Lower leg skin (tissue), 4 donors: ENCODE measurements around the gene CCDC28A. TPM values are rescaled to one million over a fixed set of nuclear protein-coding genes. Genes with fewer than 3 reads are reported as not detected.

Experiments used
- DNase-seq, 2 donors: peaks; one replicate each; pipeline ENCODE4 v3.0.0-alpha.2; 2019; ENCODE audit warnings: low spot score in 2 of 2
- H3K4me3 ChIP-seq: fragments of 200-600 bp; sonication (generic); 2 replicates; pipeline ENCODE4 v1.5.1; 2017; ENCODE audit warnings: mild to moderate bottlenecking, low read depth; ENCODE audit not compliant: poor library complexity, severe bottlenecking
- POLR2A ChIP-seq, 2 donors: fragments of 450-650 bp; IDR thresholded peaks; one replicate each; pipeline ENCODE4 v1.6.1; 2016 to 2017; ENCODE audit warnings: antibody characterized with exemption in 2 of 2, mild to moderate bottlenecking in 1 of 2, moderate library complexity in 1 of 2
- WGBS, 2 donors: methylation state at CpG; one replicate each; pipeline ENCODE4 v1.1.5; 2018; 5-methylcytosine and 5-hydroxymethylcytosine counted together
- intact Hi-C: fragments of 100-400 bp; cut with DNase I; formaldehyde crosslinking; loops from one replicate; pipeline ENCODE4 v1.15.0; 2023; ENCODE audit warnings: low total_unique reads
- total RNA-seq, 4 donors: library from RNA; depleted of rRNA; stranded (reverse); fragments of >200 nt; gene quantifications; one replicate each; pipeline ENCODE4 v1.1.0, GENCODE V29; 2016
- TF ChIP-seq, protein P1 (sequence below), 3 donors: fragments of 450-650 bp; IDR thresholded peaks; one replicate each; pipeline ENCODE4 v1.5.1; 2016; ENCODE audit warnings: antibody characterized with exemption in 3 of 3, mild to moderate bottlenecking in 3 of 3, moderate library complexity in 2 of 3

The CCDC28A gene
- total RNA-seq, 4 donors from 2014 or later, result 16.5 to 23.4 (median 20.6) TPM

DNA sequence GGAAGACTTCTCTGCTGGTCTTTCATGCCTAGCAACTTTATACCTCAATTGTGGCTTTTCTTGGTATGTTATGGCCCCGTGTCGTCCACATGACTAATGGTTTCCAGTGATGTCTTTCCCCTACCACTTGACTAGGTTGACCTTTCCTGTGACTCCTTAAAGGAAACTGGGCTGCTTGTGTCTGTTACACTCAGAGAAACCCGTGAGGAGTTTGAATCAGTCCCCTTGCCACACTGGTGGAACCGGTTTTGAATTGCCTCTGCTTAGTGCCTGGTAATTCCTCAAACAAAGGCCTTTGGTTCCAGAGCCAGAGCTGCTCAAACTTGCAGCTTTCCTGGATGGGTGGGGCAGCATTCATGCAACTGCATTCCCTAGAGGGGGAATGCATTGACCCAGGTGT is 44.2 kb downstream of the CCDC28A start:
- intact Hi-C loops, result loop anchor here (10.0 kb wide), 1 partner anchor 537 kb away; no protein-coding TSS in a partner anchor
- TF ChIP-seq, protein P1, sequence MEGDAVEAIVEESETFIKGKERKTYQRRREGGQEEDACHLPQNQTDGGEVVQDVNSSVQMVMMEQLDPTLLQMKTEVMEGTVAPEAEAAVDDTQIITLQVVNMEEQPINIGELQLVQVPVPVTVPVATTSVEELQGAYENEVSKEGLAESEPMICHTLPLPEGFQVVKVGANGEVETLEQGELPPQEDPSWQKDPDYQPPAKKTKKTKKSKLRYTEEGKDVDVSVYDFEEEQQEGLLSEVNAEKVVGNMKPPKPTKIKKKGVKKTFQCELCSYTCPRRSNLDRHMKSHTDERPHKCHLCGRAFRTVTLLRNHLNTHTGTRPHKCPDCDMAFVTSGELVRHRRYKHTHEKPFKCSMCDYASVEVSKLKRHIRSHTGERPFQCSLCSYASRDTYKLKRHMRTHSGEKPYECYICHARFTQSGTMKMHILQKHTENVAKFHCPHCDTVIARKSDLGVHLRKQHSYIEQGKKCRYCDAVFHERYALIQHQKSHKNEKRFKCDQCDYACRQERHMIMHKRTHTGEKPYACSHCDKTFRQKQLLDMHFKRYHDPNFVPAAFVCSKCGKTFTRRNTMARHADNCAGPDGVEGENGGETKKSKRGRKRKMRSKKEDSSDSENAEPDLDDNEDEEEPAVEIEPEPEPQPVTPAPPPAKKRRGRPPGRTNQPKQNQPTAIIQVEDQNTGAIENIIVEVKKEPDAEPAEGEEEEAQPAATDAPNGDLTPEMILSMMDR (IDR thresholded peaks at IDR 0.05), result no peak
- TF ChIP-seq POLR2A (IDR thresholded peaks at IDR 0.05), result no peak
- 24 to 42% methylated on average over 4 of the region's 4 CpGs for WGBS, 2 donors

DNA sequence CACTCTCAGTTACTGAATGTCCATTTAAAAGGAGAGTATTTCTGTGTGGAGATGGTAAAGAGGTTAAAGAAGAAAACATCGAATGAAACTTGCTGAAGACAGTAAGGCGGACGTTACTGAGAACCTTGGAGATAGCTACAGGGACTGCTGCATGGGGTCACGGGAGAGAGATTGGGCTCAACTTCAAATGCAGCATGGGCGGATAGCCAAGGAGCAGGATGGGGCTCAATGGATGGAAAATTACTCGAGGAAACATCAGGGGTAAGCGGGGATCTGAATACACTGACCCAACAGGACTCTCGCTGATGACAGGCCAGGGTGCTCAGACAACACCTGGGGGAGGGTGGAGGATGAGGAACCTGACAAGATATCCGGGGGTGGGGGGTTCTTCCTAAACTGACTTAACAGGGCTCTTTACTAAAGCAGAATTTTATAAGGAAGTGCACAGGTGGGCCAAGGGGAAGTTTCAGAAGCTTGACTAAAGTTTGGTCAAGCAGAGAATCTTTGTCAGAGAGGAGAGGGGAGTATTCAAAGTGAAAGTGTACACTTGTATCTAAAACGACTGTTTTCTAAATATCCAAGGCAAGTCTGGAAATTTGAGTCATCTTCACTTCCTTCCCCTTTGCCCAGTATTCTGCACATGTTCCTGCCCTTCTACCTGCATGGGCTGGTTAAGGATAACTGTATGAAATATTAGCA is 45.1 kb downstream of the CCDC28A start:
- WGBS, 2 donors, result 56 to 57% methylated on average over 10 of the region's 10 CpGs
- intact Hi-C loops, result loop anchor here (10.0 kb wide), 1 partner anchor 536 kb away; no protein-coding TSS in a partner anchor
- no peak for TF ChIP-seq POLR2A (IDR thresholded peaks at IDR 0.05)
- TF ChIP-seq, protein P1 (IDR thresholded peaks at IDR 0.05), result no peak
- H3K4me3 ChIP-seq, result no peak overlapping the region
- DNase-seq, result no peak

More for the DNA sequence above, 44.2 kb downstream of the CCDC28A start:
- peak in 1 of 2 donors; percentile 85 for DNase-seq
- H3K4me3 ChIP-seq, result no peak overlapping the region

DNA sequence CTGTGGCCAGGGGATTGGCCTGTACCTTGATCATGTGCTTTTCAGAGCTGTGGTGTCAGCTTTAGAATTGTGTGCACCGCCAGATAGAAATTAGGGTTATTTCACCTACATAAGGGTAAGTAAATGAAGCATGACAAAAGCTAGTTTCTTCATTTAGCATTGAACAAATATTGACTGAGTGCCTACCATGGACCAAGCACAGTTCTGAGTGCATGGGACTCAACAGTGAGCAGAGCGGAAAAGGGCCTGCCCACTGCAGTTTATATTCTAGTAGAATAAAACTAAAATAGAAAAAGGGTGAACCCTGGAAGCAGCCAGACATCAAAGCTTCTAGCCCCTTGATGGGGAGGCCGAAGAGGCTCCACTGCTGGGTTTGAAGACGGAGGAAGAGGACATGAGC is 48.0 kb downstream of the CCDC28A start:
- no peak for DNase-seq
- intact Hi-C loops, result no loop called here
- no peak overlapping the region for H3K4me3 ChIP-seq
- WGBS, 2 donors, result 93 to 95% methylated on average over 4 of the region's 4 CpGs
- no peak for TF ChIP-seq POLR2A (IDR thresholded peaks at IDR 0.05)
- TF ChIP-seq, protein P1 (IDR thresholded peaks at IDR 0.05), result no peak

DNA sequence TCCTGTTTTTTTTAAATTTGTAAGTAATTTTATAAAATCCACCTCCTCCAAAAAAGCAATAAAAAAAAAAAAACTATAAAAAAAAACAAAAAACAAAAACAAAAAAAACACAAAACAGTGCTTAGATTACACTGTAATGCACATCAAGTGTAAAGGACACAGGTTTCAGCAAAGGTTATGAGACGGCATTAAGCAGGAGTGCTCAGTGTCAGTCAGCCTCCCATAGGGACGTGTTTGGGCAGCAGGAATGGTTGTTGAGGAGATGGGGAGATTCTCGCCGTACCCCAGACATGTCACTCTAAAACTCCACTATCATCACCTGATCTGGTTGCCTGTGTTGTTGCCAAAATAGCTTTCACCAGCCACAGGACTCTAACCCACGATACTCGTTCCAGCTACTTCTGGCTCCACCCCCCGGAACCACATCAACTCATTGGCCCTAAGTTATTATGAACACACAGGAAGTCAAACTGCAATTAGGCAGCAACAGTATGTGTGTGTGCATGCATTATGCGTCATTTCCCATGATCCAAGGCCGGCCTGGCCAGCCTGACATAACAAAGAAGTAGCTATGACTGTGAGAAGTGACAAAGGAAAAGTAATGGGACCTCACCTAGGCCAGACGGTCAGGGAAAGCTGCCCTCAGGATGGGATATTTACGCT is 51.0 kb downstream of the CCDC28A start:
- intact Hi-C loops, result no loop called here
- WGBS, 2 donors, result 82 to 84% methylated on average over 11 of the region's 11 CpGs
- no peak overlapping the region for H3K4me3 ChIP-seq
- no peak for DNase-seq
- TF ChIP-seq POLR2A (IDR thresholded peaks at IDR 0.05), result no peak
- TF ChIP-seq, protein P1 (IDR thresholded peaks at IDR 0.05), result no peak

DNA sequence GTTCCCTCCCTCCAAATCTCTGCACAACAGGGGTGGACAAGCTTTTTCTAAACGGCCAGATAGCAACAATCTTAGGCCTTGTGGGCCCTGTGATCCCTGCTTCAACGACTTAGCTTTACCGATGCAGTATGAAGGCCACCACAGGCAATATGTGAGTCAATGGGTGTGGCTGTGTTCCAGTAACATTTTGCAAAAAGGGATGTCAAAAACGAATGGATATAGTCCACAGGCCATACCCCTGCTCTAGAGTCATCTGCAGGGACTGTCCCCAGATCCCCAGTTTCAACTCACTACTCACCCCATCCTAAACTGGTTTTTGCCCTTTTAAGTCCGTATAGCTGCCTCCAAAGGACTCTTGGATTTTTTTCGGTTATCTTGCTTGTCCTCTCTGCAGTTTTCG is 56.7 kb downstream of the CCDC28A start:
- intact Hi-C loops, result no loop called here
- no peak overlapping the region for H3K4me3 ChIP-seq
- no peak for DNase-seq
- TF ChIP-seq, protein P1 (IDR thresholded peaks at IDR 0.05), result no peak
- WGBS, 2 donors, result 78 to 84% methylated on average over 7 of the region's 7 CpGs
